K562 (cell line): ENCODE measurements around the gene PRR5. TPM values are rescaled to one million over a fixed set of nuclear protein-coding genes. Genes with fewer than 3 reads are reported as not detected.

Source experiments
- BRCA1 ChIP-seq, 2 experiments: fragments of 450-650 bp in 1 of 2; sonication (generic) in 1 of 2; formaldehyde crosslinking in 1 of 2; IDR thresholded peaks; 2 replicates each; pipeline versions ENCODE4 v1.5.0 to v1.6.1; 2017 to 2020; ENCODE audit warnings: mild to moderate bottlenecking in 1 of 2, missing genetic modification reagents in 1 of 2
- ELF2 ChIP-seq: fragments of 250-450 bp; sonication (Bioruptor Pico); IDR thresholded peaks from 2 replicates; pipeline ENCODE4 v1.5.0; 2021; ENCODE audit warnings: mild to moderate bottlenecking
- HCFC1 ChIP-seq: IDR thresholded peaks from 2 replicates; pipeline ENCODE4 v1.6.1; 2012; ENCODE audit warnings: low read depth, low read length, improper control_type of control experiment
- HMG20A ChIP-seq: fragments of 450-650 bp; formaldehyde crosslinking; conservative IDR thresholded peaks from 2 replicates; pipeline ENCODE4 v1.4.0; 2020; ENCODE audit warnings: mild to moderate bottlenecking, mixed read lengths
- KLF1 ChIP-seq: fragments of 450-650 bp; IDR thresholded peaks from 2 replicates; pipeline ENCODE4 v1.6.1; 2016; ENCODE audit warnings: missing genetic modification characterization, missing compliant biosample characterization
- MGA ChIP-seq: fragments of 450-650 bp; IDR thresholded peaks from 2 replicates; pipeline ENCODE4 v1.6.1; 2016; ENCODE audit warnings: mild to moderate bottlenecking, moderate library complexity
- MNT ChIP-seq, 2 experiments: fragments of 450-650 bp; conservative IDR thresholded peaks; 2 replicates each; pipeline ENCODE4 v1.6.1; 2017; ENCODE audit warnings: mild to moderate bottlenecking in 2 of 2, moderate library complexity in 2 of 2
- PCBP1 ChIP-seq: fragments of 200-400 bp; formaldehyde crosslinking; IDR thresholded peaks from 2 replicates; pipeline ENCODE4 v1.6.1; 2018; ENCODE audit warnings: mild to moderate bottlenecking, low read depth, low read length; ENCODE audit not compliant: poor library complexity, severe bottlenecking
- SIN3A ChIP-seq, 2 experiments: fragments of 150-350 bp in 1 of 2; IDR thresholded peaks; 2 replicates each; pipeline ENCODE4 v1.6.1; 2011 to 2016; ENCODE audit warnings: borderline replicate concordance in 2 of 2, low read depth in 2 of 2, low read length in 2 of 2, mild to moderate bottlenecking in 2 of 2, moderate library complexity in 2 of 2; ENCODE audit not compliant: control insufficient read depth in 1 of 2
- ZBTB5 ChIP-seq: fragments of 450-650 bp; IDR thresholded peaks from 2 replicates; pipeline ENCODE4 v1.6.1; 2017; ENCODE audit warnings: antibody characterized with exemption
- ZFPM2 ChIP-seq: fragments of 250-450 bp; sonication (Bioruptor Pico); IDR thresholded peaks from 2 replicates; pipeline ENCODE4 v1.5.1; 2022; ENCODE audit warnings: mild to moderate bottlenecking
- polyA plus RNA-seq, 8 experiments: library from polyadenylated mRNA; depleted of rRNA in 4 of 8; stranded (reverse) in 5 of 8; unstranded in 3 of 8; fragments of >200 nt; fragmentation: Nextera tagmentation in 2 of 8; fragmentation: Illumina TruSeq in 1 of 8; extraction: Ambion mirVana in 2 of 8; extraction: Trizol in 1 of 8; gene quantifications; 2 replicates each; pipeline versions ENCODE4 v1.2.1 to v1.2.3, GENCODE V29; 2011 to 2014; ENCODE audit warnings: inconsistent platforms in 1 of 8, missing spikeins in 1 of 8
- total RNA-seq, 7 experiments: library from RNA; depleted of rRNA in 6 of 7; stranded (reverse); fragments of >200 nt in 6 of 7; fragmentation: Illumina TruSeq in 2 of 7; extraction: Trizol in 2 of 7; gene quantifications; 2 replicates each; pipeline versions ENCODE4 v1.2.1 to v1.2.3, GENCODE V29; 2011 to 2021; ENCODE audit warnings: low replicate concordance in 1 of 7

The PRR5 gene
- total and polyA plus RNA-seq, 9 of the 15 experiments (the other 6 are each of a cell fraction or from before 2014, with no cell fraction given) = 0.13 to 21.0 (median 7.5) TPM

- TF ChIP-seq MGA (no peak), KLF1 (tag) (no peak), HCFC1 (peak; percentile 48; the same call in 1 of the 2 replicates), MNT (conservative IDR thresholded peaks at IDR 0.05) (peak in 1 of 2 experiments; percentile 65; a peak in 3 of 4 replicates), BRCA1 (IDR thresholded peaks at IDR 0.05) (no peak), BRCA1 (CRISPR knock-in tag; IDR thresholded peaks at IDR 0.05) (no peak), ZBTB5 (no peak), SIN3A (IDR thresholded peaks at IDR 0.05; ENCODE audit: borderline replicate concordance in 2 of 2, control insufficient read depth in 1 of 2, low read depth in 2 of 2, low read length in 2 of 2) (no peak), ZFPM2 (no peak), ELF2 (CRISPR knock-in tag) (no peak), HMG20A (CRISPR knock-in tag) (no peak), PCBP1 (no peak)
Measured at GRCh38 chr22:44684506-44685383, 17.3 kb upstream of the PRR5 start (continued).
